Upper lobe of right lung (tissue), 1 donor: ENCODE results near the gene SPATA46. TPM values are rescaled to one million over a fixed set of nuclear protein-coding genes. Genes with fewer than 3 reads are reported as not detected.

Source experiments
- ATAC-seq: fragments of 200-7000 bp; cut with Tn5 transposase; one replicate; pipeline ENCODE4 v1.9.1; 2020; ENCODE audit warnings: mild to moderate bottlenecking, moderate library complexity
- DNase-seq: peaks from one replicate; pipeline ENCODE4 v3.0.0-alpha.2; 2020
- H3K27ac ChIP-seq: fragments of 200-600 bp; one replicate; pipeline ENCODE4 v1.8.0; 2022
- H3K27me3 ChIP-seq: fragments of 200-600 bp; one replicate; pipeline ENCODE4 v1.8.0; 2022; ENCODE audit warnings: mild to moderate bottlenecking
- H3K36me3 ChIP-seq: fragments of 200-600 bp; one replicate; pipeline ENCODE4 v1.8.0; 2022
- H3K4me1 ChIP-seq: fragments of 200-600 bp; one replicate; pipeline ENCODE4 v1.8.0; 2022
- H3K4me3 ChIP-seq: fragments of 200-600 bp; one replicate; pipeline ENCODE4 v1.8.0; 2022; ENCODE audit warnings: mild to moderate bottlenecking
- H3K9me3 ChIP-seq: fragments of 200-600 bp; one replicate; pipeline ENCODE4 v1.8.0; 2022
- CTCF ChIP-seq: fragments of 200-600 bp; IDR thresholded peaks from one replicate; pipeline ENCODE4 v1.8.0; 2022; ENCODE audit warnings: antibody characterized with exemption
- intact Hi-C: fragments of 100-400 bp; cut with DNase I; formaldehyde crosslinking; loops from one replicate; pipeline ENCODE4 v1.11.0; 2022
- total RNA-seq: library from RNA; stranded (reverse); fragmentation: NEBNext Ultra II Directional; extraction: Animal tissue kit (Norgen Biotek cat#: 25700); gene quantifications from one replicate; pipeline ENCODE4 v1.2.1, GENCODE V29; 2021
- donor health status: DM: no; HTN: yes; CAD: no; lungs with severe emphysema.

The SPATA46 gene
- total RNA-seq, 1 donor from 2014 or later, result not detected

GRCh38 chr1:162417650-162418049 lies 41.0 kb upstream of the SPATA46 start:
- intact Hi-C loops, result no loop called here
- DNase-seq (no peak), ATAC-seq (no peak)
- H3K4me3 ChIP-seq, result no peak overlapping the region
- no peak overlapping the region for H3K27ac ChIP-seq
- H3K9me3 ChIP-seq, result no peaks in the 10 kb centered on the region
- no peaks in the 10 kb centered on the region for H3K27me3 ChIP-seq
- H3K36me3 ChIP-seq, result no peaks in the 10 kb centered on the region
- TF ChIP-seq CTCF, result no peak
- H3K4me1 ChIP-seq, result no peaks in the 10 kb centered on the region

- ATAC-seq (no peak), DNase-seq (no peak)
- Histone ChIP-seq H3K4me3 (no peak overlapping the region), H3K4me1 (no peaks in the 10 kb centered on the region), H3K36me3 (no peaks in the 10 kb centered on the region), H3K27ac (no peak overlapping the region), H3K9me3 (no peaks in the 10 kb centered on the region), H3K27me3 (no peaks in the 10 kb centered on the region)
- TF ChIP-seq CTCF, result no peak
- intact Hi-C loops, result no loop called here
Measured at GRCh38 chr1:162416909-162417308, 40.3 kb upstream of the SPATA46 start.

DNA sequence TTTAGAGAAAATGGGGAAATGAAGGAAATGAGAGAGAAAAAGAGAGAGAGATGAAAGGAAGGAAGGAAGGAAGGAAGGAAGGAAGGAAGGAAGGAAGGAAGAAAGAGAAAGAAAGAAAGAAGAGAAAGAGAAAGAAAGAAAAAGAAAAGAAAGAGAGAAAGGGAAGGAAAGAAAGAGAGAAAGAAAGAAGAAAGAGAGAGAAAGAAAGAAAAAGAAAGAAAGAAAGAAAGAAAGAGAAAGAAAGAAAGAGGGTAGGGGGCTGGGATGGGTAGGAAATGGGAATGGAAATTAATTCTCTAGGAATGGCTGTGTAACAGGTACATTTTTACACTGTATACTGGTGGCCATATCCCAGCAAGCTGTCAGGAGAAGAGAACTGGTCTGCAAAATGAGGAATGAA lies 39.6 kb upstream of the SPATA46 start:
- intact Hi-C loops, result no loop called here
- H3K27me3 ChIP-seq, result no peaks in the 10 kb centered on the region
- H3K4me3 ChIP-seq, result no peak overlapping the region
- H3K36me3 ChIP-seq, result no peaks in the 10 kb centered on the region
- H3K9me3 ChIP-seq, result no peaks in the 10 kb centered on the region
- no peak overlapping the region for H3K27ac ChIP-seq
- no peak for ATAC-seq
- H3K4me1 ChIP-seq, result no peaks in the 10 kb centered on the region
- no peak for TF ChIP-seq CTCF
- no peak for DNase-seq

GRCh38 chr1:162412002-162412401 lies 35.3 kb upstream of the SPATA46 start, which contains the start of gene SH2D1B:
TSS of gene SH2D1B (minus strand) at chr1:162412136. CDS start at chr1:162412016, 120 bp downstream.
- Histone ChIP-seq H3K9me3 (no peaks in the 10 kb centered on the region), H3K27ac (no peak within 1 kb of the TSS), H3K4me1 (no peaks in the 10 kb centered on the region), H3K27me3 (no peaks in the 10 kb centered on the region), H3K36me3 (no peaks in the 10 kb centered on the region), H3K4me3 (no peak within 1 kb of the TSS)
- no peak for TF ChIP-seq CTCF
- ATAC-seq (peak; percentile 34), DNase-seq (no peak)
- intact Hi-C loops, result no loop called here

DNA sequence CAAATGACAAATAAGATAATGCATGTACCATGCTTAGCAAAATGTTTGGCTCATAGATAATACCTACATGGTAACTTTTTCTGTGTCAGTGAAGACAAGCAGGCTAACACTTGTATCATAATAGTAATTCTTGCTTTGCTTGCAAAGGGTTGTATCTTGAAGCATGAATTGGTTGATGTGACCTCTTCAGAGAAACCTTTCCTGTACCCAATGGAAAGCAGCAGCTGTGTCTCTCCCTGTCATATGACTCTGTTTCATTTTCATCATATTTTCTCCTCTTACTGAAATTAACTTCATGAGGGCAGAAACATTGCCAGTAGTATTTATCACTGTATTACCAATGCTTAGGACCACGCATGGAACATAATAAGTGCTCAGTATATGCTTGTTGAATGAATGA lies 30.9 kb upstream of the SPATA46 start:
- DNase-seq, result no peak
- Histone ChIP-seq H3K27ac (no peak overlapping the region), H3K4me3 (no peak overlapping the region), H3K27me3 (no peaks in the 10 kb centered on the region), H3K9me3 (no peaks in the 10 kb centered on the region), H3K36me3 (no peaks in the 10 kb centered on the region), H3K4me1 (no peaks in the 10 kb centered on the region)
- intact Hi-C loops, result no loop called here
- TF ChIP-seq CTCF, result no peak
- ATAC-seq, result no peak

GRCh38 chr1:162406811-162407210 lies 30.2 kb upstream of the SPATA46 start:
- intact Hi-C loops, result no loop called here
- no peaks in the 10 kb centered on the region for H3K4me1 ChIP-seq
- no peak for ATAC-seq
- TF ChIP-seq CTCF, result no peak
- H3K27ac ChIP-seq, result no peak overlapping the region
- H3K9me3 ChIP-seq, result no peaks in the 10 kb centered on the region
- H3K36me3 ChIP-seq, result no peaks in the 10 kb centered on the region
- no peak overlapping the region for H3K4me3 ChIP-seq
- H3K27me3 ChIP-seq, result no peaks in the 10 kb centered on the region
- DNase-seq, result no peak
